Measurements from ENCODE around the gene CALCOCO1. TPM values are rescaled to one million over a fixed set of nuclear protein-coding genes. Genes with fewer than 3 reads are reported as not detected.
A peak's percentile ranks its signal among the peaks of the same experiment; 100 is the strongest.
"Not testable (repeated sequence)": the region's sequence is repeated elsewhere in the genome, so short reads cannot be mapped to it uniquely, and the experiment has no call there.

Gene CALCOCO1
- total and polyA plus RNA-seq, 4 donors: 65.5 to 223 (median 75.9) TPM

GRCh38 chr12:53686436-53686835, 40.8 kb downstream of the CALCOCO1 start:
- H3K27ac ChIP-seq (ENCODE audit: low read depth in 1 of 2, low read length in 1 of 2): no peak overlapping the region
- TF ChIP-seq CTCF (IDR thresholded peaks at IDR 0.05; ENCODE audit: control extremely low read depth, extremely low read depth): no peak
- H3K9ac ChIP-seq (ENCODE audit: insufficient read depth in 1 of 2, low read length in 2 of 2): no peak overlapping the region
- H3K4me3 ChIP-seq: no peak overlapping the region
- H3K9me3 ChIP-seq (ENCODE audit: control insufficient read depth in 4 of 4, insufficient read depth in 3 of 4, low read length in 3 of 4): no peaks in the 10 kb centered on the region
- no peak for ATAC-seq (ENCODE audit: insufficient read depth, low FRiP score)
- WGBS, 2 donors: 53 to 91% methylated on average over 3 of the region's 3 CpGs
- H3K27me3 ChIP-seq (ENCODE audit: control insufficient read depth in 3 of 3, insufficient read depth in 3 of 3, low read length in 2 of 3): peaks cover 0 to 7% (median 0%) of the 10 kb centered on the region in 3 donors
- H3K4me1 ChIP-seq (ENCODE audit: control insufficient read depth in 5 of 5, insufficient read depth in 5 of 5, low read length in 5 of 5): peaks cover 0 to 13% (median 1%) of the 10 kb centered on the region in 5 donors
- DNase-seq: peak in 2 of 3 donors; percentile 43 to 61
- H3K36me3 ChIP-seq (ENCODE audit: control insufficient read depth in 4 of 4, insufficient read depth in 4 of 4, low read length in 4 of 4): no peaks in the 10 kb centered on the region

- no peak for ATAC-seq (ENCODE audit: insufficient read depth, low FRiP score)
- Histone ChIP-seq H3K27me3 (ENCODE audit: control insufficient read depth in 3 of 3, insufficient read depth in 3 of 3, low read length in 2 of 3) (peaks cover 0 to 5% (median 0%) of the 10 kb centered on the region in 3 donors), H3K9me3 (ENCODE audit: control insufficient read depth in 4 of 4, insufficient read depth in 3 of 4, low read length in 3 of 4) (no peaks in the 10 kb centered on the region), H3K27ac (ENCODE audit: low read depth in 1 of 2, low read length in 1 of 2) (no peak overlapping the region), H3K4me3 (no peak overlapping the region), H3K4me1 (ENCODE audit: control insufficient read depth in 5 of 5, insufficient read depth in 5 of 5, low read length in 5 of 5) (peaks cover 0 to 13% (median 1%) of the 10 kb centered on the region in 5 donors), H3K9ac (ENCODE audit: insufficient read depth in 1 of 2, low read length in 2 of 2) (no peak overlapping the region), H3K36me3 (ENCODE audit: control insufficient read depth in 4 of 4, insufficient read depth in 4 of 4, low read length in 4 of 4) (no peaks in the 10 kb centered on the region)
- DNase-seq: no peak
- no peak for TF ChIP-seq CTCF (IDR thresholded peaks at IDR 0.05; ENCODE audit: control extremely low read depth, extremely low read depth)
- 74 to 92% methylated on average over 3 of the region's 3 CpGs for WGBS, 2 donors
Measured at GRCh38 chr12:53684654-53685220, 42.5 kb downstream of the CALCOCO1 start.

GRCh38 chr12:53683983-53684382, 43.3 kb downstream of the CALCOCO1 start:
- Histone ChIP-seq H3K4me3 (no peak overlapping the region), H3K9ac (ENCODE audit: insufficient read depth in 1 of 2, low read length in 2 of 2) (no peak overlapping the region), H3K27ac (ENCODE audit: low read depth in 1 of 2, low read length in 1 of 2) (no peak overlapping the region), H3K36me3 (ENCODE audit: control insufficient read depth in 4 of 4, insufficient read depth in 4 of 4, low read length in 4 of 4) (no peaks in the 10 kb centered on the region), H3K27me3 (ENCODE audit: control insufficient read depth in 3 of 3, insufficient read depth in 3 of 3, low read length in 2 of 3) (no peaks in the 10 kb centered on the region), H3K4me1 (ENCODE audit: control insufficient read depth in 5 of 5, insufficient read depth in 5 of 5, low read length in 5 of 5) (peaks cover 0 to 13% (median 1%) of the 10 kb centered on the region in 5 donors), H3K9me3 (ENCODE audit: control insufficient read depth in 4 of 4, insufficient read depth in 3 of 4, low read length in 3 of 4) (no peaks in the 10 kb centered on the region)
- no peak for TF ChIP-seq CTCF (IDR thresholded peaks at IDR 0.05; ENCODE audit: control extremely low read depth, extremely low read depth)
- WGBS, 2 donors: 92 to 96% methylated on average over 9 of the region's 9 CpGs
- ATAC-seq (ENCODE audit: insufficient read depth, low FRiP score): no peak
- no peak for DNase-seq

GRCh38 chr12:53683494-53683893, 43.8 kb downstream of the CALCOCO1 start:
- no peak overlapping the region for H3K4me3 ChIP-seq
- TF ChIP-seq CTCF (IDR thresholded peaks at IDR 0.05; ENCODE audit: control extremely low read depth, extremely low read depth): no peak
- ATAC-seq (ENCODE audit: insufficient read depth, low FRiP score) (no peak), DNase-seq (no peak)
- no peaks in the 10 kb centered on the region for H3K9me3 ChIP-seq (ENCODE audit: control insufficient read depth in 4 of 4, insufficient read depth in 3 of 4, low read length in 3 of 4)
- no peaks in the 10 kb centered on the region for H3K36me3 ChIP-seq (ENCODE audit: control insufficient read depth in 4 of 4, insufficient read depth in 4 of 4, low read length in 4 of 4)
- 93 to 95% methylated on average over 2 of the region's 2 CpGs for WGBS, 2 donors
- peaks cover 0 to 16% (median 1%) of the 10 kb centered on the region in 5 donors for H3K4me1 ChIP-seq (ENCODE audit: control insufficient read depth in 5 of 5, insufficient read depth in 5 of 5, low read length in 5 of 5)
- H3K27me3 ChIP-seq (ENCODE audit: control insufficient read depth in 3 of 3, insufficient read depth in 3 of 3, low read length in 2 of 3): no peaks in the 10 kb centered on the region
- H3K9ac ChIP-seq (ENCODE audit: insufficient read depth in 1 of 2, low read length in 2 of 2): no peak overlapping the region
- no peak overlapping the region for H3K27ac ChIP-seq (ENCODE audit: low read depth in 1 of 2, low read length in 1 of 2)

GRCh38 chr12:53680061-53680460, 47.2 kb downstream of the CALCOCO1 start:
- H3K27ac ChIP-seq (ENCODE audit: low read depth in 1 of 2, low read length in 1 of 2); H3K36me3 ChIP-seq (ENCODE audit: control insufficient read depth in 4 of 4, insufficient read depth in 4 of 4, low read length in 4 of 4); H3K4me3 ChIP-seq; H3K27me3 ChIP-seq (ENCODE audit: control insufficient read depth in 3 of 3, insufficient read depth in 3 of 3, low read length in 2 of 3); H3K9ac ChIP-seq (ENCODE audit: insufficient read depth in 1 of 2, low read length in 2 of 2); DNase-seq; H3K9me3 ChIP-seq (ENCODE audit: control insufficient read depth in 4 of 4, insufficient read depth in 3 of 4, low read length in 3 of 4); ATAC-seq (ENCODE audit: insufficient read depth, low FRiP score): not testable (repeated sequence)
- H3K4me1 ChIP-seq (ENCODE audit: control insufficient read depth in 5 of 5, insufficient read depth in 5 of 5, low read length in 5 of 5): peaks cover 1 to 27% (median 6%) of the 10 kb centered on the region in 5 donors
- WGBS, 2 donors: 96 to 97% methylated on average over 5 of the region's 5 CpGs
